NCI-H1092 (cell line): ENCODE measurements around the gene MCRS1.
A peak's percentile ranks its signal among the peaks of the same experiment; 100 is the strongest.

Experiments
- DNase-seq: peaks from one replicate; lab custom pipeline; 2025; lab: John Stamatoyannopoulos, UW

Gene MCRS1

DNA sequence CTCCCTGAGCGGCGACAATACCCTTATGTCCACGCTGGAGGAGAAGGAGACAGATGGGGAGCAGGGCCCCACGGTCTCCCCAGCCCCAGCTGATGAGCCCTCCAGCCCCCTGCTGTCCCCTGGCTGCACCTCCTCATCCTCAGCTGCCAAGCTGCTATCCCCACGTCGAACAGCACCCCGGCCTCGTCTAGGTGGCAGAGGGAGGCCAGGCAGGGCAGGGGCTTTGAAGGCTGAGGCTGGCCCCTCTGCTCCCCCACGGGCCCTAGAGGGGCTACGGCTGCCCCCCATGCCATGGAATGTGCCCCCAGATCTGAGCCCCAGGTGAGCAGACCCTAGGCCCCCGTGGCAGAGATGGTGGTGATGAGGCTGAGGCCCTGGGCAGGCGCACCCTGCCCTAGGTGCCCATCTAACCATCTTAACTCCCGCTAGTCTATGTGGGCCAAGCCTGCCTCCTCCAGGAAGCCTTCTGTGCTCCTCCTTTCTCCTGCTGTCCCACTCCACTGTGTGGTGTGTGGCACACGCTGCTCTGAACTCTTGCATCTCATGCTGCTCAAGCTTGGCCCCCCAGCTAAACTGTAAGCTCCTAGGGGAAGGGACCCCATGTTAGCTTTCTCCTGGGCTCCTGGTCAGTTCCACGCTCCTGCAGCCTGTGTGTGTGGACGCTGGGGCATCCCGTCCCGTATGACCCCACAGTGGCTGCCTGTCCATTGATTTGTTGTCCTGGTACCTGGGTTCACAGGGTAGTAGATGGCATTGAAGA, 12.1 kb downstream of the MCRS1 start:
- no peak for DNase-seq

DNA sequence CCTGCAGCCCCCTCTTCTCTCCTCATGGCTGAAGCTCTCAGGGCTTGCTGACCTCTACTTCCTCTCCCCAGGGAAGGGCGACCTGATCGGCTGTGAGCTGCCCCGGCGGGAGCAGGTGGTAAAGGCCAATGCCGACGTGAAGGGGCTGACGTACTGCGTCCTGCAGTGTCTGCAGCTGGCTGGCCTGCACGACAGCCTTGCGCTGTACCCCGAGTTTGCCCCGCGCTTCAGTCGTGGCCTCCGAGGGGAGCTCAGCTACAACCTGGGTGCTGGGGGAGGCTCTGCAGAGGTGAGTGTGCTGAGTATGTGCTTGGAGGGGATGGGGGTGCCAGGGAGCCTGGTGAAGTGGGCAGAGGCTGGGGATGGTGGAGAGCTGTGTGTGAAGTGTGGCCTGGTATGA, 13.7 kb downstream of the MCRS1 start:
- DNase-seq, result no peak

DNA sequence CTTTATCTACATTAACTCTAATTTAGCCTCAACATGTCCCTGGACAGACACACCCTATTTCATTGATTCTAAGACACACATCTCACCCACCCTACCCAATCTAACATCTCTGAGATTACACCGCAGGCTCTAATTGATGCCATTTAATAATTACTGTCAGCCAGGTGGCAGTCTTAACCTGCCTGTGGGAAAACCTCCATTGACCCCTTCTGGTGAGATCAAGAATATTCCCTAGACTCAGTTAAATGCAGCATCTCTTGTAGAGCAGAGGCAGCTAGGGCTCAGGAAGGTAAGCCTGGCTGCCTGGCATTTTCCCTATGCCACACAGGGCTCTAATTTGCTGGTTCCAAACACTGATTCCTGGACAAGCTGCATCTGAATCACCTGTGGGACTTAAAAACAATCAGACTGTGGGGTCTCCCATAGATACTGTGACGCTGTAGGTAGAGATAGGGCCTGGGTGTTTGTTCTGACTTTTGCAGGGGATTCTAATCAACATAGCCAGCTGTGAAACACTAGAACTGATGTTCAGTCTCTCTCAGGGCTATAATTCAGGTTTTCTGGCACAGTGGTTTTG, 14.3 kb downstream of the MCRS1 start:
- DNase-seq, result no peak

DNA sequence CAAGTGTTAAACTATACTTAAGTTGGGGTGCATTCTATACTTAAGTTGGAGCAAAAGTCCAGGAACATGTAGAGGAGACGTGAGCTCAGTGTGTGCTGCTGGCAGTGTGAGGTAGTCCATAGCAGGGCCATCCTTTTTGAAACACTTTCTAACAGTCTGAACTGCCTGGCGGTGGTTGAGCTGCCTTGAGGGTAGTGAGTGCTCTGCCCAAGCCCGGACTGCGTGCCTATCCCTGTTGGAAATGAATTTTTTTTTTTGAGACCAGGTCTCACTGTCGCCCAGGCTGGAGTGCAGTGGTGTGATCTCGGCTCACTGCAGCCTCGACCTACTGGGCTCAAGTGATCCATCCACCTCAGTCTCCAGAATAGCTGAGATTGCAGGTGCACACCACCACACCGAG, 15.0 kb downstream of the MCRS1 start:
- DNase-seq, result no peak

DNA sequence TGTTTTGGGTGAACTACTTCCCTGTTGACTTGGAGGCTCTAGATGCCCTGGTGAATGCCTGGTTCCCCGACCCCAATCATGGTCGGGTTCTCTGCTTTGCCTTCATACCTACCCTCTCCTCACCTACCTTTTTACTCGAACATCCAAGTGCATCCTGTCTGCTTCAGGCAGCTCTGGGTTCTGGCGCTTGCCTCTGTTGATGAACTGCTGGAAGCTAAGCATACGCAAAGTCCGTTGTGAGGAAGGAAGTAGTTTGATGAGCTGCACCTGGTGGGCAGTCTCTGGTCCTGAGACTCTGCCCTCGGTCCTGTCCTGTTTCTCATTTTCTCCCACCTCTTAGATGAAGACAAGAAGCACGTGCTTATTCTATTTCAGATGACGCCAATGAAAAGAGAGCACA, 15.5 kb downstream of the MCRS1 start:
- no peak for DNase-seq

DNA sequence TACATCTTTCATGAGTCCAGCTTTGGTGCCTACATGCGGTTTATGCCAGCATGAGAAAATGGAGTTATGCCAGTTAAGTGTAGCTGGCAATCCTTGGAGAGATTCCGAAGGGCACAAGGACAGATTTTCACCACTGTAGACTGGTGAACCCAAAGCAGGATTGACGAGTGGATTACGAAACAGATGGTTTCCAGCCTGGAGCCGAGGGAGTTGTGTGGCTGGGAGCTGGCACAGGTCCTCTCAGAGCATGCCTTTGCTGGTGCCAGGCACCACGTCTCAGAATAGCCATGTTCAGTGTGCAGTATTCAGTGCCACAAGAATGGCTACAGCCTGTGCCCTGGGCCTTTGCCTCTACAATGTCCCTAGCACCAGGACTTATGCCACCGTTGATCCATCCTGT, 15.9 kb downstream of the MCRS1 start:
- no peak for DNase-seq

DNA sequence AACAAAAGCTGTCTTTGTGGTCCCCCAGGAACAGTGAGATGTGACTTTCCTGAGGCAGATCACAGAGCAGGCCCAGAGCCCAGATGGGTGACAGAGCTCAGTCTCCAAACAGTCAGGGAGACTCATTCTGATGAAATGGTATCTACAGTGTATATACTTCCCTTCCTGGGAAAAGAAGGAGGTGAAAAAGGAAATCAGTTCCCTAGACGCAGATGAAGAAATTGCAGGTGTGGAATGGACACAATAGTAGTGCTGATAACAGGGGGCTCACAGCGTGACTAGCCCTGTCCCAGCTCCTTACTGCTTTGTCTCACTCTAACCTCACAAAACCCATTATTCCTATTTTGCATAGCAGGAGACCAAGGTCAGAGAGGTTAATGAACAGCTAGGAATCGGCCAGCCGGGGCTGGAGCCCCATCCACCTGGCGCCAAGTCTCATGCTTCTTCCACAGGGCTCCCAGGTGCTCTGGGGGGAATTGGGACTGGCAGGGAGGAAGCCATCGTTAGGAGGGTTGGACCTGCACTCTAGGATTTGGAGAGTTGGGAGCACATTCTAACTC, 17.2 kb downstream of the MCRS1 start:
- DNase-seq, result no peak

DNA sequence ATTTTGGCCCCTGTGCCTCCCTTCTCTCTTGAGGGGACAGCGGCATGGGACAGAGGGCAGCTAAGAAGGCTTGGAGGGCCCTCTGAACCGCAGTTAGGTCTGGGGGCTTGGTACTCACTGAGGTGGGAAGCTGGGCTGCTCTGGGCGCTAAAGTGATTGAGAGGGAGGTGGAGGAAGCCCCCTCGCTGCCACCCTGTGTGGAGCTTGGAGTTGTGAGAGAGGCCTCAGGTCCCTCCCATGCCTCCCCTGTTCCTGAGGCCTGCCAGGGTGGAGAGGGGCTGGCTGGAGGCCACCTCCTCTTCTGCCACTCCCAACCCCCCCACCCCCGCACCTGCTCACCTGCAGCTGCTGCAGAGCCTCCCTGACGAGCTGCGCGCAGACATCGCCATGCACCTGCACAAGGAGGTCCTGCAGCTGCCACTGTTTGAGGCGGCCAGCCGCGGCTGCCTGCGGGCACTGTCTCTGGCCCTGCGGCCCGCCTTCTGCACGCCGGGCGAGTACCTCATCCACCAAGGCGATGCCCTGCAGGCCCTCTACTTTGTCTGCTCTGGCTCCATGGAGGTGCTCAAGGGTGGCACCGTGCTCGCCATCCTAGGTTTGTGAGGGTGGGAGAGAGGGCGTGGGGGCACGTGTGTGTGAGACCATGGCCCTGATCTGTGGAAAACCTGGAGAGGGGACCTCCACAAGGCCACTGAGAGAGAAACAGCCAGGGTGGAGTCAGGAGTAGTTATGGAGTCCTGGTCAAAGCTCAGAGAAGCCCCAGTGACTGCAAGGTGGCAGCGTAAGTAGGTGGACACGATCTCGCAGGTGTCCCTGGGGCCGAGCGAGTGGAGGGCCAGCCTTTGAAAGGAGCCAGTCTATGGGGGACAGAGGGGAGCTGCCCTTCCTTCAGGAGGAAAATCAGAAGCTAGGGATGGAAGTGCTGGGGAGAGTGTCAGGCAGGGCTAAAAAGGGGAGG, 17.9 kb downstream of the MCRS1 start:
- peak; percentile 6 for DNase-seq

DNA sequence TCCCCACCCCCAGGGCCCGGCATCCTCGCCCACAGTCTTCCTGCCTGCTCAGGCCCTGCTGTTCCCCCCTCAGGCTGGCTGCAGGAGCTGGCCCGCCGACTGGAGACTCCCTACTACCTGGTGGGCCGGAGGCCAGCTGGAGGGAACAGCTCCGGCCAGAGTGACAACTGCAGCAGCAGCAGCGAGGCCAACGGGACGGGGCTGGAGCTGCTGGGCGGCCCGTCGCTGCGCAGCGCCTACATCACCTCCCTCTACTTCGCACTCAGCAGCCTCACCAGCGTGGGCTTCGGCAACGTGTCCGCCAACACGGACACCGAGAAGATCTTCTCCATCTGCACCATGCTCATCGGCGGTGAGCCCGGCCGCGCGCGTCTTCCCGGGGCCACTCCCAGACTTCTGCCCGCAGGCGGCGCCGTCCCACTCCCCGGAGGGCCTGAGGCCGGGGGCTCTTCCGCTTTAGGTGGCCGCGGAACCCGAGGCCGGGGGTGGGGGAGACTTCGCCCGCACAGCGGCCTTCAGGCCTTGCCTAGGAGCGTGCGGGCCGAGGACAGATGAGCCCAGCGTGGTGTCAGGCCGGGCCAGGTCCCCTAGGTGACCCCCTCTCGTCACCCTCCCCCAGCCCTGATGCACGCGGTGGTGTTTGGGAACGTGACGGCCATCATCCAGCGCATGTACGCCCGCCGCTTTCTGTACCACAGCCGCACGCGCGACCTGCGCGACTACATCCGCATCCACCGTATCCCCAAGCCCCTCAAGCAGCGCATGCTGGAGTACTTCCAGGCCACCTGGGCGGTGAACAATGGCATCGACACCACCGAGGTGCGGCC, 18.9 kb downstream of the MCRS1 start:
- no peak for DNase-seq

DNA sequence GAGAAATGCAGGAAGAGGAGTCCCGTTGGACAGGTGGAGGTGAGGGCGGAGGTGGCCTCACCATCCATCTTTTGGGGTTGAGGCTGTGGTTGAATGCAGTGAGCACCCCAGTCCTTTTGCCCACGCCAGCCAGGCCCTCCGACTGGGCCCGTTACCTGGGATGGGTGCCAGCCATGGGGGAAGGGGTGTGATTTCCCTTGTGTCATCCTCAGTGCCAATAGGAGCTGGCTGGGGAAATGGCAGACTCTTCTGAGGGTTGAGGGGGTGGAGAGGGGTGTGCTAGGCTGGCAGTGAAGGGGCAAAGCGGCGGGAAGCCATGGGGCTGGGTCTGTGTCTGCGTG, 19.5 kb downstream of the MCRS1 start:
- DNase-seq, result no peak

DNA sequence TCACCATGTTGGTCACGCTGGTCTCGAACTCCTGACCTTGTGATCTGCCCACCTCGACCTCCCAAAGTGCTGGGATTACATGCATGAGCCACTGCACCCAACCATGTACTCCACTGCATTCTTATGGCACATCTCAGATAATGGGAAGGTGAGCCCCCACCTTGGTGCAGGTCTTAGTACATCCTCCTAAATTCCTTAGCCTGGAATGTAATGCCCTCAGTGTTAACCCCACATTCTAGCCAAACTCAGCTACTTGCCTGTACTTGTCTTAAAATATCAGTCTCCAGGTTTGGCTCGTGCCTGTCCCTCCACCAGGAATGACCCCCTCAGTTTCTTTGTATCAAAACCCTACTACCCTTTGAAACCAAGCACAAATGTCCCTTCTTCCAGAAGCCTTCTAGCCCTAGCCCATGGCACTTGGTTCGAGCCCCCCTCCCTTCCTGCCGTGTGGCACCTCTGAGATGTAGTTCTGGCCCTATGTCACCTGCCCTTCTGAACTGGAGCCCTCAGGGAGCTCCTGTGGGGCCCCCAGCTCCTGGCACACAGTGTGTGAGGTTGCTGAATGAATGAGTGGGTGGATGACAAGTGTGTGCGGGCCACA, 20.8 kb downstream of the MCRS1 start:
- no peak for DNase-seq

DNA sequence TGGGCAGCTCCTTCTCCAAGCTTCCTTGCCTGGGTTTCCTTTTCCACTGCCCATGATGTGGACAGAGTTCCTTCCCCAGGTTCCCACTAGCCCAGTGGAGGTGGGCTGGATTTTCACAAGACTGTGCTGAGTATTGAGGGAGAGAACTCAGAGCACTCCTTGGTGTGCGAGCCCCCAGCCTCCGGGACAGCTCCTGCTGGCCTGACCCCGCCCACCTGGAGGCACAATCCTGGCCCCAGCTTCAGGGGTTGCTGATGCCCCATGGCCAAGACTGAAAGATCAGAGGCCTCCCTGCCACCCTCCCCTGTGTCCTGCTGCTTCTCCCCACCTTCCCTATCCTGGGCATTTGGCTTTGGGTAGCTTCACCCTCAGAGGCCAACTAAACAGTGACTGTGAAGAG, 21.5 kb downstream of the MCRS1 start:
- no peak for DNase-seq

DNA sequence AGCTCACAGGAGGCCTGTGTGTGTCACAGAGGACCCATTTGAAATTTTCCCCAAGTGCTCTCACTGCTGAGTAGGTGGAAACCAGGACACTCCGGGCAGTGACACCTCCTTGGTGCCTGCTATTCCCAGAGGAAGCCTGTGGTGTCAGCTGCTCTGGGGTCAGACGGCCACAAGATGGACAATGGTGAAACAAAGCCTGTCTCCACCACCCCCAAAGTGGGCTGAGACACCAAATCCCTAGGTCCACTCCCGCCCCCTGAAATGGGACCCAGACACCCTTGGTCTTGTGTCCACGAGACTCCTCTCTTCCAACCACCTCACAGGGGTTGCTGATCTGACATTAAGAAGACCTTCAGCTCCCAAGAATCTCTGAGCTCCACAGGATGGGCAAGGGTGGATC, 22.1 kb downstream of the MCRS1 start:
- DNase-seq, result no peak

DNA sequence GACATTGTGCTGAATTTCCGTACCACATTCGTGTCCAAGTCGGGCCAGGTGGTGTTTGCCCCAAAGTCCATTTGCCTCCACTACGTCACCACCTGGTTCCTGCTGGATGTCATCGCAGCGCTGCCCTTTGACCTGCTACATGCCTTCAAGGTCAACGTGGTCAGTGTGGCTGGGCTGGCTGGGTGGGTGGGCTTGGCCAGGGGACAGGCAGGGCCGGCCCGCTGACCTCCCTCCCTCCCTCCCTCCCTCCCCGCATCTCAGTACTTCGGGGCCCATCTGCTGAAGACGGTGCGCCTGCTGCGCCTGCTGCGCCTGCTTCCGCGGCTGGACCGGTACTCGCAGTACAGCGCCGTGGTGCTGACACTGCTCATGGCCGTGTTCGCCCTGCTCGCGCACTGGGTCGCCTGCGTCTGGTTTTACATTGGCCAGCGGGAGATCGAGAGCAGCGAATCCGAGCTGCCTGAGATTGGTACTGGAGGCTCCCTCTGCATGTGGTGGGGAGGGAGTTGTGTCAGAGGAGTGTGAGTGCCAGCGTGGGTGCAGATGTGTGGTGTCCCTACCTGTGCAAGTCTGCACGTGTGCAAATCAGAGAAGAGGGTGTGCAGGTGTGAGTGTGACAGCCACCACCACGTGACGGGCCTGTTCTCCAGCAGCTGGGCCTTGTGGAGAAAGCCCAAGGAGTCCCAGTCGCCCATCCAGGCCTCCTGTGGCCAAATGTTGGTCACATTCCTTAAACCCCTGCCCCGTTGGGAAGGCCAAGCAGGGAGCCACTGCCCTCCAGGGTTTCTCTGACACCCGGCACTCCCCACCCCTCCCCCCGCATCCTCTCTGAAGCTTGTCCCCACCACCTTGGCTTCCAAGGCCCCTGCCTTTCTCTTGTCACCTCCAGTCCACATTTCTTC, 23.8 kb downstream of the MCRS1 start:
- DNase-seq, result no peak

DNA sequence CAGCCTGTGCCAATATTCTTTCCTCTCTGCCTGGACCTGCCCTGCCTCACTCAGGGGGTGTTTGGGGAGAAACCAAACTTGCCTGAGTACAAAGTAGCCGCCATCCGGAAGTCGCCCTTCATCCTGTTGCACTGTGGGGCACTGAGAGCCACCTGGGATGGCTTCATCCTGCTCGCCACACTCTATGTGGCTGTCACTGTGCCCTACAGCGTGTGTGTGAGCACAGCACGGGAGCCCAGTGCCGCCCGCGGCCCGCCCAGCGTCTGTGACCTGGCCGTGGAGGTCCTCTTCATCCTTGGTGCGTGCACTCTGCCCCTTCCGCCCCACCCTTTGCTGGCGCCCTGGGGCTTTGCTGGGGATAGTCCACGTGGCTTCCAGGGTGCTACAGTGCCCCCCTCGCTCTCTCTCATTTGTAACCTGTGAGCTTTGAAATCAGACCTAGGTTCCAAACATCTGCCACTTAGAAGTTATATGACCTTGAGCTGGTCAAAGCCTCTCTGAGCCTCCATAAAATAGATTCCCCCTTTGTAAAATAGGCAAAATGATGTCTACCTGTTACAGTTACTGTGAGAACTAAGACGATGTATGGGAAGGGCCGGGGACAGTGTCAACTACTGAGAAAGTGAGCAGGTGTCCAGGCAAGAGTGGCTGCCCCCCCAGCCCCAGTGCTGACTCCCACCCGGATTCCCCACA, 24.6 kb downstream of the MCRS1 start:
- no peak for DNase-seq

DNA sequence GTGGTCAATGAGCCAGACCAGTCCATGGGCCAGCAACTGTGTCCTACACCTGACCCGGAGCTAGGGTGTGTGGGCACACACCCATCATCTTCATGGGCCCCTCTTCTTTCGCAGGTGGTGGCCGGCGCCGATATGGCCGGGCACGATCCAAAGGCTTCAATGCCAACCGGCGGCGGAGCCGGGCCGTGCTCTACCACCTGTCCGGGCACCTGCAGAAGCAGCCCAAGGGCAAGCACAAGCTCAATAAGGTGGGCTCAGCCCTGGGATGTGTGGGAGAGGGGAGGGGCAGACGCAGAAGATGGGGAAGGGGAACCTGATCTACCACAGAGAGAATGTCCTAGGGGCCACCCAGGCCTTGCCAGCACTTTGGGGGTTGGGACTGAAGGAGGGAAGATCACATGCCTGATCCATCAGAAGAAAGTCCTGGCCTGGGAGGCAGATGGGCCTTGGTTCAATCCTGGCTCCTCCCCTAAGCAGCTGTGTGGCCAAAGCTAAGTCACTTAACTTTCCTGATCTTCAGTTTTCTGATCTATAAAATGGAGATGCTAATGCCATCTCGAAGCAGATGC, 25.3 kb downstream of the MCRS1 start:
- no peak for DNase-seq

DNA sequence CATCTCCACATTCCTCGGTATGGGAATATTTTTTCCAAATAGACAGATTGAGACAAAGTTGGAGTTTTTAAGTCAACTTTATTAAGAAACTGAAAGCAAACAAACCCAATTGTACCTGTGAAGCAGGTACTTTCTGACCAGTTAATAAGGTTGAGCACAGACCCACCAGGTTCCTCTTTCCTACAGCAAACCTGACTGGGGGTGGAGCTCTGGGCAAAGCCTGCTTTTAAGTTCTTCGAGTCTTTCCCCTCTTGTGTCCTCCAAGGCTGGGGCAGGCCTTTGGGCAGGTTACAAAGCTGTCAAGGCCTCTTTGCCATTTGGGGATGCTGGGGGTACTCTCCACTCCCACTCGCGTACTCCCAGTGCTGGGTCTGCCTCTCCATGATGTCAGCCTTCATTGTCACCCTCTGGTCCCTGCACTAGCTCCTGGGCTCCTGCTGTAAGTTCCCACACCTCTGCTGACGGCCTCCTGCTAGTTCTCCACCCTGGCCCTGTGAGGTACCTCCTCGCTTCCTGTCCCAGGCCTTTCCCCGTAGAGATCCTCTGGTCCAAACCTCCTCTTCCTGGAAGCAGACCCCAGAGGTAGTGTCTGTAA, 25.9 kb downstream of the MCRS1 start:
- DNase-seq, result no peak

DNA sequence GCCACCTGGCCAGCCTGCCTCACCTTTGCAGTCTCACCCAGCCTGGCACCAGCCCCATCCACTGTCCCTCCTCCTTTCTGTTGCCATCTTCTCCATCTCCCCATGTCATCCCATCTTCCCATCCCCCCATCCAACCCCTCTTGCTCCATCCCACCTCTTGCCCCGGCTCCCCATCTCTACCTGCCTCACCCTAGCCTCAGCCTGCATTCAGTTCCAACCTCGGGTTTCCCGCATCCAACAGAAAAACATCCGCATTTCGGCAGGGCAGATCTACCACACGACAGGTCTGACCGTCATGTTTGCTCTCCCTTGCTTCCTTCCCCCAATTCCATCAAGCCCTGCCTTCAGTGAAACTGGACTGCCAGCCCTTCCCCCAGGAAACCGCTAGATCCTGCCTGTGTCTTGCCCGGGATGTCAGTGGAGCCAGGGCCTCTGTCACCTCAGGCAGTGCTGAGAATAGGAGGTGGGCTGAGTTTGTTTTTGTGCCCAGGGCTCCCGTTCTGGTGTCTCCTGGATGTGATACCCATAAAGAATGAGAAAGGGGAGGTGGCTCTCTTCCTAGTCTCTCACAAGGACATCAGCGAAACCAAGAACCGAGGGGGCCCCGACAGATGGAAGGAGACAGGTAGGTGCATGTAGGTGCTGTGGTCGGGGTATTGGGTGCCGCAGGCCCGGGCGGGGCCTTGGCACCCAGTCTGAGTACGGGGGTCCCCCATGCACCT, 26.6 kb downstream of the MCRS1 start:
- no peak for DNase-seq
